Caco-2 (cell line): ENCODE results near the gene ABCA5. TPM values are rescaled to one million over a fixed set of nuclear protein-coding genes. Genes with fewer than 3 reads are reported as not detected.

ENCODE experiments used
- BruUV-seq: library from RNA; stranded (reverse); fragments of 400-500 nt; replicated peaks from 2 replicates; lab custom pipeline; 2021; lab: Mats Ljungman, UMichigan
- CTCF ChIA-PET: fragments of 300-600 bp; sonication (Branson Sonifier 250); formaldehyde crosslinking; loops from one replicate; lab custom pipeline; 2022; ENCODE audit warnings: antibody characterized with exemption; lab: Charles Lee
- POLR2A ChIA-PET: fragments of 300-600 bp; sonication (Branson Sonifier 250); formaldehyde crosslinking; loops from one replicate; lab custom pipeline; 2022; ENCODE audit warnings: antibody characterized with exemption; lab: Charles Lee
- DNase-seq, 2 experiments: peaks; one replicate each; pipeline versions ENCODE4 v3.0.0 to v3.0.0-alpha.2; 2020 to 2022
- H3K27me3 ChIP-seq: replicated peaks from 2 replicates; pipeline ENCODE4 v1.6.0; 2011; ENCODE audit warnings: low read length; ENCODE audit not compliant: control insufficient read depth, insufficient read depth
- H3K36me3 ChIP-seq: 2 replicates; pipeline ENCODE4 v1.5.1; 2011; ENCODE audit warnings: low read length; ENCODE audit not compliant: control insufficient read depth, insufficient read depth
- H3K4me1 ChIP-seq: fragments of 250-450 bp; sonication (Bioruptor Pico); 2 replicates; pipeline ENCODE4 v1.5.1; 2020; ENCODE audit warnings: mild to moderate bottlenecking
- H3K4me3 ChIP-seq: 2 replicates; pipeline ENCODE4 v1.5.1; 2011; ENCODE audit warnings: low read depth, mild to moderate bottlenecking, control low read depth, low read length
- H3K9me3 ChIP-seq: fragments of 250-450 bp; sonication (Bioruptor Pico); 2 replicates; pipeline ENCODE4 v1.5.1; 2020; ENCODE audit warnings: mild to moderate bottlenecking, moderate library complexity
- H3K27ac Mint-ChIP-seq: one replicate; pipeline ENCODE4 v1.8.0; 2022; ENCODE audit warnings: mixed read lengths; ENCODE audit not compliant: unreplicated experiment
- H3K27me3 Mint-ChIP-seq: one replicate; pipeline ENCODE4 v1.8.0; 2022; ENCODE audit warnings: mixed read lengths; ENCODE audit not compliant: insufficient read depth, unreplicated experiment
- H3K36me3 Mint-ChIP-seq: one replicate; pipeline ENCODE4 v1.8.0; 2022; ENCODE audit warnings: mild to moderate bottlenecking, mixed read lengths; ENCODE audit not compliant: insufficient read depth, unreplicated experiment
- H3K4me1 Mint-ChIP-seq: one replicate; pipeline ENCODE4 v1.8.0; 2022; ENCODE audit warnings: low read depth, mixed read lengths; ENCODE audit not compliant: unreplicated experiment
- H3K4me3 Mint-ChIP-seq: one replicate; pipeline ENCODE4 v1.8.0; 2022; ENCODE audit warnings: mild to moderate bottlenecking, moderate library complexity, mixed read lengths; ENCODE audit not compliant: unreplicated experiment
- H3K9me3 Mint-ChIP-seq: one replicate; pipeline ENCODE4 v1.8.0; 2022; ENCODE audit warnings: mixed read lengths; ENCODE audit not compliant: unreplicated experiment
- CTCF ChIP-seq, 2 experiments: fragments of 200-600 bp in 1 of 2; IDR thresholded peaks; 1 replicate in 1 of 2; 2 replicates in 1 of 2; pipeline versions ENCODE4 v1.5.1 to v1.8.0; 2011 to 2022; ENCODE audit warnings: antibody characterized with exemption in 1 of 2, control low read depth in 1 of 2, inconsistent platforms in 1 of 2, low read depth in 1 of 2, low read length in 1 of 2, mild to moderate bottlenecking in 1 of 2, moderate library complexity in 1 of 2; ENCODE audit not compliant: insufficient read depth in 1 of 2, severe bottlenecking in 1 of 2, unreplicated experiment in 1 of 2
- intact Hi-C: fragments of 100-400 bp; cut with micrococcal nuclease; formaldehyde crosslinking; loops from one replicate; pipeline ENCODE4 v1.10.0; 2022; ENCODE audit not compliant: unreplicated experiment
- total RNA-seq: library from RNA; stranded (reverse); gene quantifications from 2 replicates; pipeline ENCODE4 v1.2.3, GENCODE V29; 2022

Gene ABCA5
- total RNA-seq, 1 experiment from 2014 or later = 11.0 TPM

GRCh38 chr17:69367298-69367697 lies 40.4 kb upstream of the ABCA5 start:
- Histone ChIP-seq H3K27me3 (no peaks in the 10 kb centered on the region), H3K9me3 (no peaks in the 10 kb centered on the region), H3K36me3 (no peaks in the 10 kb centered on the region), H3K4me3 (no peak overlapping the region), H3K4me1 (peaks cover 12% of the 10 kb centered on the region; the same call in 1 of the 2 replicates)
- peaks cover 3% of the 10 kb centered on the region for H3K27me3 Mint-ChIP-seq
- H3K4me1 Mint-ChIP-seq = peaks cover 12% of the 10 kb centered on the region
- no TSS peak for BruUV-seq
- no peaks in the 10 kb centered on the region for H3K9me3 Mint-ChIP-seq
- ChIA-PET POLR2A (no interaction called here), CTCF (no interaction called here)
- intact Hi-C loops = no loop called here
- no peaks in the 10 kb centered on the region for H3K36me3 Mint-ChIP-seq
- TF ChIP-seq CTCF (IDR thresholded peaks at IDR 0.05; ENCODE audit: insufficient read depth in 1 of 2, low read depth in 1 of 2, low read length in 1 of 2, severe bottlenecking in 1 of 2, unreplicated experiment in 1 of 2) = no peak
- DNase-seq = no peak
- H3K4me3 Mint-ChIP-seq = no peak overlapping the region
- no peak overlapping the region for H3K27ac Mint-ChIP-seq

GRCh38 chr17:69363488-69364210 lies 36.7 kb upstream of the ABCA5 start:
- Mint-ChIP-seq H3K27me3 (peaks cover 3% of the 10 kb centered on the region), H3K4me3 (no peak overlapping the region), H3K36me3 (no peaks in the 10 kb centered on the region), H3K9me3 (no peaks in the 10 kb centered on the region), H3K27ac (no peak overlapping the region), H3K4me1 (no peaks in the 10 kb centered on the region)
- Histone ChIP-seq H3K4me3 (no peak overlapping the region), H3K4me1 (no peaks in the 10 kb centered on the region), H3K36me3 (no peaks in the 10 kb centered on the region), H3K27me3 (no peaks in the 10 kb centered on the region), H3K9me3 (no peaks in the 10 kb centered on the region)
- no peak for DNase-seq
- ChIA-PET CTCF (no interaction called here), POLR2A (no interaction called here)
- TF ChIP-seq CTCF (IDR thresholded peaks at IDR 0.05; ENCODE audit: insufficient read depth in 1 of 2, low read depth in 1 of 2, low read length in 1 of 2, severe bottlenecking in 1 of 2, unreplicated experiment in 1 of 2) = no peak
- BruUV-seq = no TSS peak
- intact Hi-C loops = no loop called here

- H3K27ac Mint-ChIP-seq = no peak overlapping the region
- intact Hi-C loops = no loop called here
Observed at GRCh38 chr17:69361156-69361555, 34.2 kb upstream of the ABCA5 start.

More at GRCh38 chr17:69361156-69361555, 34.2 kb upstream of the ABCA5 start:
- Mint-ChIP-seq H3K4me3 (no peak overlapping the region), H3K36me3 (no peaks in the 10 kb centered on the region), H3K9me3 (no peaks in the 10 kb centered on the region), H3K4me1 (no peaks in the 10 kb centered on the region), H3K27me3 (no peaks in the 10 kb centered on the region)
- no peak for TF ChIP-seq CTCF (IDR thresholded peaks at IDR 0.05; ENCODE audit: insufficient read depth in 1 of 2, low read depth in 1 of 2, low read length in 1 of 2, severe bottlenecking in 1 of 2, unreplicated experiment in 1 of 2)
- H3K4me1 ChIP-seq = no peaks in the 10 kb centered on the region
- no peaks in the 10 kb centered on the region for H3K27me3 ChIP-seq
- H3K4me3 ChIP-seq = no peak overlapping the region
- BruUV-seq = no TSS peak
- POLR2A ChIA-PET = no interaction called here
- no peak for DNase-seq
- CTCF ChIA-PET = no interaction called here
- H3K9me3 ChIP-seq = no peaks in the 10 kb centered on the region
- no peaks in the 10 kb centered on the region for H3K36me3 ChIP-seq
